Measurements from ENCODE around the gene UBFD1.
"Not testable (repeated sequence)": the region's sequence is repeated elsewhere in the genome, so short reads cannot be mapped to it uniquely, and the experiment has no call there.

UBFD1 gene

DNA sequence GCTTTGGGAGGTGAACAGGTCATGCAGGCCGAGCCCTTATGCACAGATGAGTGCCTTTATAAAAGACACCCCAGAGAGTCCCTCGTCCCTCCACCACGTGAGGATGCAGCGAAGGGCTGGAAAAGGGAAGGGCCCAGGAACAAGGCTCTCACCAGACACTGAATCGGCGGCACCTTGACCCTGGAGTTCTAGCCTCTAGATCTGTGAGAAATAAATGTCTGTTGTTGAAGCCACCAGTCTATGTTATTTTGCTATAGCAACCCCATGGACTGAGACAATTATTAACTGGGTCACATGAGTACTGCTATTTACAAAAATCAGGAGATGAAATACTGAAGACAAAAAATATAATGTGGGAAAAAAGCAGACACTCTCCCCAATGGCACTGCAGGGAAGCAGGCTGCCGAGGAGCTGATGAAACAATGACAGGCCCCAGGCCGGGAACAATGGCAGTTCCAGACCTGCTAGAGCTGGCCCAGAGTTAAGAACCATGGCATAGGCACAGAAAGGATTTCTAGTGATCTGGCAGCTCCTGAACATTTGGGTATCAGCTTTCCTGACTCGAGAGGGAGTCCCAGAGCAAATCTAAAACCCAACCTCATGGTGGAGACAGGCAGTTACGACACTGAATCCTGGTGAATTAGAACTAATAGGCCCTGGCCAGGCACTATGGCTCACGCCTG, 29.4 kb upstream of the UBFD1 start:
- DNase-seq = no peak

DNA sequence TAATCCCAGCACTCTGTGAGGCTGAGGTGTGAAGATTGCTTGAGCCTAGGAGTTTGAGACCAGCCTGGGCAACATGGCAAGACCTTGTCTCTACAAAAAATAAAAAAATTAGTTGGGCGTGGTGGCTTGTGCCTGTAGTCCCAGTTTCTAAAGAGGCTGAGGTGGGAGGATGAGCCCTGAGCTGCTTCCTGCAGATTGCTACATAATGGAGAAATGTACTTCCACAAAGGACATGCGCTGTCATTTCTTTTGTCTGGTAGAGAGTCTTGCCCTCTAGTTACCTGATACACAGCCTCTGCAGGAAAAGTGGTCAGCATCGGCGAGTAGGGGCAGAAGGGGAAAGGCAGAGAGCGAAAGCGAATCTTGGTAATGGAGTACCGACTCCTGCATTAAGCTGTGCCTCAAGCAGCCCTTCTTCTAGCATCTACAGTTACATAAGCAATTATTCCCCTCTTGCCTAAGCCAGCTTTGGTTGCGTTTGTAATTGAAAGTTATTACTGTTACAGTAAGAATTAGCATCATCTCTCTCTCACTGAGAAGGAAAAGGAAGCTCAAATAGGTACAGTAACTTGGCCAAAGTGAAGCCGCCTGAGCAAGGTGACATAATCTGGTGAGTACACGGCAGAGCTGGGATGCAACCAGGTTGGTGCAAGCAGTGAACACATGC, 28.8 kb upstream of the UBFD1 start:
- no peak for DNase-seq

DNA sequence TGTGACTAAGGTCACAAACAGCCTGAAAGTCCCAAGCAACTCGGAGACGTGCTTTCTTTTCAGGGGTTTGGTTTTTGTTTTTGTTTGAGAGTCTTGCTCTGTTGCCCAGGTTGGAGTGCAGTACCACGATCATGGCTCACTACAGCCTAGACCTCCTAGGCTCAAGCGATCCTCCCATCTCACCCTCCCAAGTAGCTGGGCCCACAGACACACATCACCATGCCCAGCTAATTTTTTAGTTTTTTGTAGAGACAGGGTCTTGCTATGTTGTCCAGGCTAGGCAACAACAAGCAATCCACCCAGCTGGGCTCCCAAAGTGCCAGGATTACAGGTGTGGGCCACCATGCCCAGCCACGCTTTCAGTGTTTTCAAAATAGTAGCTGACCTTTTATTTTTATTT, 27.5 kb upstream of the UBFD1 start:
- no peak for DNase-seq

DNA sequence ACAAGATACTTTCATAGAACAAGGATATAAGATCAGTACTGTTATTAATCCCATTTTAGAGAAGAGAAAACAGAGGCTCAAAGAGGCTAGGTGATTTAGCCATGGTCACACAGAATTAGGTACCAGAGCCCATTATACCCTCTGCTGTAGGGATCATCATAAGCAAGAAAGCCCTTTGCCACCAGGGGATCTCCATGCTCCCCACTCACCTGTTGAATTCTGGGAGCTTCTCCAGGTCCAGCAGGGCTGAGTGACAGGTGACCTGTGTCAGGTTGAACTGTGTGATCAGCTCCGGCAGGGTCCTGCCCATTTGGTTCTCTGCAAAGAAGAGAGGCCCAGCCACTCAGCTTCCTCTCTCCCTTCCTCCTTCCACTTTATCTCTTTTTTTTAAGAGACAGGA, 25.1 kb upstream of the UBFD1 start:
- no peak for DNase-seq

DNA sequence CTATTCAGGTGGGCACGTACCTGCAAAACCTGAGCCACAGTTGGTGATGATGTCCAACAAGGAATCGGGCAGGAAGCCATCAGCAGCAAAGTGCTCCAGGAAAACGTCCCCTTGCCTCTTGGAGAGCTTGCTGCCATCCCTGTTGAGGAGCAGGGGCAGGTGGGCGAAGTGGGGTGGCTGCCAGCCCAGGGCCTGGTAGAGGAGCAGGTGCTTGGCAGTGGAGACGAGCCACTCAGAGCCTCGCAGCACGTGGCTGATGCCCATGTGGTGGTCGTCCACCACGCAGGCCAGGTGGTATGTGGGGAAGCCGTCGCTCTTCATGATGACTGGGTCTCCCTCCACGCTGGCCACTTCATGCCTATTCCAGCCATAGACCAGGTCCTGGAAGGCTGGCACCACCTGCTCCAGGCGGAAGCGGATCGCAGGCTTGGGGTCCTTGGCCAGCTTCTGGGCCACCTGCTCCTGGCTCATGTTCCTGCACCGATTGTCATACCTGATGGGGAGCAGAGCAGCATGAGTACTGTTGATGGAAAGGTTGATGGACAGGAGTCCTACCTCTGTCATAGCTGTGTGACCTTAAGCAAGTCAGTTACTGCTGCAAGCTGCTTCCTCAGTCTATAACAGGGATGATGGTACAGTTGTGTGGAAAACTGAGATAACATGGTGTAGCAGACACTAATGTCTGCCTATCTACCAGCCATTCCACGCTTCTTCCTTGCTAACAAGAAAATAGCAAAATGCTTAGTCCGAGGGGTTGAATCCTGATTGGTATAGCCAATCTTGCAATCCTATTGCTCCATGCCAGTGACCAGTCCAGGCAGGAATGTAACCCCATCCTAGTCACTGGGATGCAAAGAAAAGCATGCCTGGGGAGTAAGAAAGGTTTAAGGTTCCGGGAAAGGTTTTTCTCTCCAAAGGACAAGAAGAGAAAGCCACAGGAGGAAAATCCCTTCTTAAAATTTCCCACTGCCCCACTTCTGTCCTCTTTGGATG, 22.4 kb upstream of the UBFD1 start:
- no peak for DNase-seq

DNA sequence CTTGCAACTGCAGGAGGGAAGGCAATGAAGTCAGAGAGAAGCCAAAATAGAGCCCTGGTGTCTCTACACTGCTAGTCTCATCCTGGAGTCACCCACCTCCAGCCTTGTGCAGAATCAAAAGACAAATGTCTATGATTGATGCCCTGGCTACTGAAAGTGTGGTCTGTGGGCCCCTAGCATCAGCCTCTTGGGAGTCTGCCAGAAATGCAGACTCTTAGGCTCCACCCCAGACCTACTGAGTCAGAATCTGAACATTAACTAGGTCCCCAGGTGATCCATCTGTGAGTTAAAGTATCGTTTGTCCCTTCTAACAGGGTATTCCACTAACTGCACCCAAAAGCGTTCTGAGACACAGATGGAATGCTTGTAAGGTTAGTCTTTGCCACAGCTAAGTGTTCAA, 21.6 kb upstream of the UBFD1 start:
- DNase-seq = no peak

DNA sequence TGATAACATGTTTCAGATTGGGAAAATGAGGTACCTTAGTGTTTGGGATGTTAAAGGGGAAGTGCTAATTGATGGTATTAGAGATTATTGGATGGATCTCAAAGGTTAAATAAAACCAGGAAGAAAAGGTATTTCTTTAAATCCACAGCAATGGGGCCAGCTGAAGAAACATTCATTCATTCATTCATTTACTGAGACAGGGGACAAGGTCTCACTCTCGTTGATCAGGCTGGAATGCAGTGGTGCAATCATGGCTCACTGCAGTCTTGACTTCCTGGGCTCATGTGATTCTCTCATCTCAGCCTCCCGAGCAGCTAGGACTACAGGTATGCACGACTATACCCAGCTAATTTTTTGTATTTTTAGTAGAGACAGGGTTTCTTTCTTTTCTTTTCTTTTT, 20.1 kb upstream of the UBFD1 start:
- DNase-seq = no peak

DNA sequence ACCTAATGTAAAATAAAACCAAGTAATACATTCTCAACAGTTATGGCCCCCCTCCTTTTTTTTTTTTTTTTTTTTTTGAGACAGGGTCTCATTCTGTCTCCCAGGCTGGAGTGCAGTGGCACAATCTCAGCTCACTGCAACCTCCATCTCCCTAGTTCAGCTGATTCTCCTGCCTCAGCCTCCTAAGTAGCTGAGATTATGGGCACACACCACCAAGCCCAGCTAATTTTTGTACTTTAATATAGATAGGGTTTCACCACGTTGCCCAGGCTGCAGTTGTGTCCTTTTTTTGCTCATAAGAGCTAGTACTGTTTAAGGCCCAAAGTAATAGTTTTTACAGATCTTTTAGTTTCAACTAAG, 18.6 kb upstream of the UBFD1 start:
- no peak for DNase-seq

DNA sequence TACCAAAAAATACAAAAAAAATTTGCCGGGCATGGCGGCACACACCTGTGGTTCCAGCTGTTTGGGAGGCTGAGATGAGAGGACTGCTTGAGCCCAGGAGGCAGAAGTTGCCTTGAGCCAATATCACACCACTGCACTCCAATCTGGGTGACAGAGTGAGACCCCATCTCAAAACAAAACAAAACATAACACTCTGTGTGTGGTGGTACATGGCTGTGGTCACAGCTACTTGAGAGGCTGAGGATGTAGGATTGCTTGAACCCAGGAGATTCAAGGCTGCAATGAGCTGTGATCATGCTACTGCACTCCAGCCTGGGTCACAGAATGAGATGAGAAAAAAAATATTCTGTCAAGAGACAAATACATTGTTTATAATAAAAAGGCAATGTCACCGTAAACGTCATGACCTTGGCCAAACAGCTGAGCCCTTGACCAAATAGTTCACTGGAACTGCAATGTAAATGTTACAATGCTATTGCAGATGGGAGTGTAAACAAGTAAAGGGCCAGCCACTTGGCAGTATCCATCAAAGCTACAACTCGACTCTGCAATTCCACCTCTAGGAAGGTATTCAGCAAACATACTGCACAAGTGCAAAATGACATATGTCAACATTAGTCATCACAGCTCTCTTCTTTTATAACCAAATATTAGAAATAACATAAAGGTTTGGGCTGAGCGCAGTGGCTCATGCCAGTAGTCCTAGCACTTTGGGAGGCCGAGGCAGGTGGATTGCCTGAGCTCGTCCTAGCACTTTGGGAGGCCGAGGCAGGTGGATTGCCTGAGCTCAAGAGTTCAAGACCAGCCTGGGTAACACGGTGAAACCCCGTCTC, 17.3 kb upstream of the UBFD1 start:
- DNase-seq = no peak

DNA sequence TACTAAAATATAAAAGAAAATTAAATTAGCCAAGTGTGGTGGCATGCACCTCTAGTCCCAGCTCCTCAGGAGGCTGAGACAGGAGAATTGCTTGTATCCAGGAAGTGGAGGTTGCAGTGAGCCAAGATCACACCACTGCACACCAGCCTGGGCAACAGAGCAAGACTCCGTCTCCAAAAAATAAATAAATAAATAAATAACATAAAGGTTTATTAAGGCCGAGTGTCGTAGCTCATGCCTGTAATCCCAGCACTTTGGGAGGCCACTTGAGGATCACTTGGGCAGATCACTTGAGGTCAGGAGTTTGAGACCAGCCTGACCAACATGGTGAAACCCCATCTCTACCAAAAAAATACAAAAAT, 16.7 kb upstream of the UBFD1 start:
- DNase-seq = not testable (repeated sequence)

DNA sequence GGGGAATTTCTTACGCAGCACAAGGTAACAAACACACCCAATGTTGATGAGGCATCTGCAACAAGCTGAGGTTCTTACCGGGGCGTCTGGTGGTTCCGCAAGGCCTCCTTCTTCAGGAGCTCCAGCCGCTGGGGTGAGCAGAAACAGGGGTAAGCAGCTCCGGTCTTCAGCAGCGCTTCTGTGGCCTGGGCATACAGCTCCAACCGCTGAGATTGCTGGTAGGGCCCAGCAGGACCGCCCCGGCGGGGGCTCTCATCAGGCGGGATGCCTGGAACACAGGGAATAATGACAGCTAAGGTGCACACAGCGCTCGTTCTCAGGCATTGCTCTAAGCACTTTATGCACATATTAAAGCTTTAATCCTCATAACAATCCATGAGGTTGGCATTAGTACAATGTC, 13.1 kb upstream of the UBFD1 start:
- no peak for DNase-seq

DNA sequence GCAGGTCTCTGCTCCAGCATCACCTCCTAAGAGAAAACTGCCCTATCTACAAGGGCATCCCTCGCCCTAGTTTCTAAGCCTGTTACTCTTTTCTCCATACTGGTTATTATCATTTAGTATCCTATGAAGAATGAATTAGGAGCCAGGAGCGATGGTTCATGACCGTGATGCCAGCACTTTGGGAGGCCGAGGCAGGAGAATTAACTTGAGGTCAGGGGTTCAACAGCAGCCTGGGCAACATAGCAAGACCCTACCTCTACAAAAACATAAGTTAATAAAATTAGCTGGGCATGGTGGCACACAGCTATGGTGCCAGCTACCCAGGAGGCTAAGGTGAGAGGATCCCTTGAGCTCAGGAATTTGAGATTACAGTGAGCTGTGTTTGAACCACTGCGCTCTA, 7.6 kb upstream of the UBFD1 start:
- DNase-seq = no peak

DNA sequence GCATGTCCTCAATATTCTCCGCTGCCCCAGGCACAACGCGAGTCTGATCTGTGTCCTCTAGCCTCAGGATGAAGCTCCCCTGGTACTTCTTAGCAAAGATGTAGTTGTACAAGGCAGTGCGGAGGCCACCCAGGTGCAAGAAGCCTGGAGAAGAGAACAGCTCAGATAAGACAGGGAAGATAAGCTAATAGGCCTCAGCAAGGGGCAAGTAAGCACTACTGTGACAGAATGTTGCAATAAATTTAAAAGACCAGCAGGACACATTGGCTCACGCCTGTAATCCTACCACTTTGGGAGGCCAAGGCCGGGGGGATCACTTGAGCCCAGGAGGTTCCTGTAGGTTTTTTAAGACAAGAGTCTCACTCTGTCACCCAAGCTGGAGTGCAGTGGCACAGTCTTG, 5.4 kb upstream of the UBFD1 start:
- no peak for DNase-seq

DNA sequence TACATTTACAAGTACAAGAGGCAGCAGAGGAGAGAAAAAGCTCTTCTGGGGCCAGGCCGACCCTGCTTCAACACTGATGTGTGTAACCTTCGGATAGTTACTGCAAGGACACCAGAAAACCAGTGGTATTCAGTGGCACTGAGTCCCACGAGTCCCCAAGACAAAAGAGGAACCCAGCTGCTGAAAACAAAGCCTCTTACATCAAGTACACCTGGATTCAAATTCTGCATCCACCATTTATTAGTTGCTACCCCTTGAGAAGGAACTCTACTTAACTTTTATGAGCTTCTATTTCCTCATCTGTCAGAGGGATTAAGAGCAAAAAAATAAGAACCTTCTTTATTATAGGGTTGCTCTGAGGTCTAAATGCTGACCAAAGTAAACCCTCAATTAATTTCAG, 3.0 kb upstream of the UBFD1 start:
- no peak for DNase-seq

DNA sequence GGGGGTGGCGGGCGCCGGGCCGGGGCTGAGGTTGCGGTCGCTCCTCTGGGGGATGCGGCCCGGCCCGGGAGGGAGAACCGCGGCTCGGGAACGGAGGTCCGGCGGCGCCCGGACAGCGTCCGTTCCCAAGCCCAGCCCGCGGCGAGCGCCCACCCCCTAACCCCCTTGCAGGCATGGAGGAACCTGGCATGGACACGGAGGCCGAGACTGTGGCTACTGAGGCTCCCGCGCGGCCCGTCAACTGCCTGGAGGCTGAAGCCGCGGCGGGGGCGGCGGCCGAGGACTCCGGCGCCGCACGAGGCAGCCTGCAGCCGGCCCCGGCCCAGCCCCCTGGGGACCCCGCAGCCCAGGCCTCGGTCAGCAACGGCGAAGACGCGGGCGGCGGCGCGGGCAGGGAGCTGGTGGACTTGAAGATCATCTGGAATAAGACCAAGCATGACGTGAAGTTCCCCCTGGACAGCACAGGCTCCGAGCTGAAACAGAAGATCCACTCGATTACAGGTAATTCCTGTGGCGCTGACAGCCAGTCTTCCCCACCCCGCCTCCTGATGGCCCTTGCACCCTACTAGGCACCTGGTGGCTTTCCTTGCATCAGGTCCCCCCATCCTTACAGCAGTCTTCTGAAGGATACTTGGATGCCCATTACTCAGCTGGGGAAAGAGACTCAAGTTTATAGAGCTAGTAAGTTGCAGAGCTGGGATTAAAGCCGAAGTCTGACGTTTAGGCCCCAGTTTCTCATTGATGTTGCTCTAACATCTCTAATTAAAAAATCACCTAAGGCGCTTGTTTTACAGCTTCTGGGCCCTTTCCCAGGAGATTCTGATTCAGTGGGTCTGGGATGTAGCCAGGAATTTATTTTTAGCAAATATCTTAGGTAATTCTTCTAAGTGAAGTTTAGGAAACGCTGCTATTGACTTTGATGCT, 514 bp downstream of the UBFD1 start:
- DNase-seq = no peak

DNA sequence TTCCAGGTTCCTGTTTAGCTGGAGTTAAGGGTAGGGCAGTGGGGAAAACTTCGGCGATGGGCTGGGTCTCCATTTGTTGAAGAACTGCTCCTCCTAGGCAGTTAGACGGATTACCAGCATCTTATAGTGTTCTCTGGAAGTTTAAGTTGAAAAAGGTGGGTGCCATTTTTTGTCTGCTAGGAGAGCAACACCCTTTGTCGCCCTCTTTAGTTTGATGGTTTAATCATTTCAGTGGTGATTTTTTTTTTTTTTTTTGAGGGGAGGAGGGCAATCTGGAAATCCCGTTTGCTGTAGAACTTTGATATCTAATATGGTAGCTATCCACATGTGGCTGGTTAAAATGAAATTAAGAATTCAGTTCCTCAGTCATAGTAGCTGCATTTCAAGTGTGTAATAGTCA, 4.1 kb downstream of the UBFD1 start:
- DNase-seq = no peak

DNA sequence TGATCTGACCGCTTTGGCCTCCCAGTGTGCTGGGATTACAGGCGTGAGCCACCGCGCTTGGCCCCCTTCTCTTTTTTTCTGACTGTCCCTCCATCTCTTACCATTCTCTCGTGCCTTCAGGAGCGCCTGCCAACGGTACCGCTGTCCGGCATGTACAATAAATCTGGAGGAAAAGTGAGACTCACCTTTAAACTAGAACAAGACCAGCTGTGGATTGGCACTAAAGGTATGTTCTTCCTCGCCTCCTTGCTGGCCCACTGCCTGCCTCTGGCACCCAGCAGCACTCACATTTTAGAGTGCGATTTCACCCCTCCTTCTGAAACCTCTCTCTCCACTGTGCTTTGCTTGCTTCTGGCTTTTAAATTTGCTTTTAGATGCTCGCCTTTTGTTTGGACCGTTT, 5.0 kb downstream of the UBFD1 start:
- DNase-seq = no peak

DNA sequence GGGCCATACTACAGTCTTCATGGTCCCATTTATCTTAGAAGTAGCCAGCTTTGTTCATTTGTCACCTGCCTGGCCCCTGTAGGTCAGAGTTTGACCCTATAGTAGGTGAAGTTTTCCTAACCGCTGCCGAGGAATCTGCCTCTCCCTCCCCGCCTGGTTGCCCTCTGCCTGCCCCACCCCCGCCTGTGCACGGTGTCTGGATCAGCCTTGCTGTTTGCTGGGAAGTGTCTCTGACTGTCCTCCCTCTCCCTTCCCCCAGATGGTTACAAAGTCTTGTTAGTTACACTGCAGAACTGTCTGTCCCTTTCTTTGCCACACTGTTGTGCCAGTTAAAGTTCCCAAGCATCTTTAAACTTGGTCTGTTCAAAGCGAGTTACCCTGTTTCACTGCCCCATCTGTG, 5.7 kb downstream of the UBFD1 start:
- DNase-seq = no peak

DNA sequence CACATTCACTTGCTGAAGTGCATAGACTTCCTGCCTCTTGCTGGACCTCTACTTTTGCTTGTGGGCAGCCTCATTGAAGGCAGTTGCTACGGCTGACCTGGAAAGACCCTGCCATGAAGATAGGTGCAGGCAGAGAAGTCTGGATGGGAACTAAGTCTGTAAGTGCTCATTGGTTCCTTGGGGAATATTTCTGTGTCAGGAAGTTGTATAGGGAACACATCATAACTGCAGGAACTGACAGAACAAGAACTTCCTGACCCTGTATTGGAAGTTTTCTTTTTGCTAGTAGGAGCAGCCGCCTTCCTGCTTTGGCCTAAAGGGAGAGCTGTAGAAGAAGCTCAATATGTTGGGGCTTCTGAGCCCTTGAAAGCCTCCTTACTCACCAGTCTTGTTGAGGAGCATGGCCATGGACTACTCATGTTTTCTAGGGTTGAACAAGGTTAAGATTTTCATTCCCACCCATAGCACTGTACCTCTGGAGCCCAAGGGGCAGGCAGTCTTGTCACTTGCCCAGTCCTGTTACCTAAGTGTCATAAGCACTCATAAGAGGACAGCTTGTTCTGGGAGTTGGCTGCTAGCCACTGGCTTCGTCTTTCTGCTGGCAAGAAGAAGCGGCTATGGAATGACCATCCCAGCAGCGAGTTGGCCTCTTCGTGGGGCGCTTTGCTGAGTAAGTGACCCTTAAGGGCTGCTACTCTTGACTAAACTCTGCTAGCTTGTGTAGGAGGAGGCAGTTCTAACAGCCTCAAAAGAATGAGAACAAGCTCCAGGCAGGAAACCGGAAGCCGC, 7.2 kb downstream of the UBFD1 start:
- DNase-seq = no peak

DNA sequence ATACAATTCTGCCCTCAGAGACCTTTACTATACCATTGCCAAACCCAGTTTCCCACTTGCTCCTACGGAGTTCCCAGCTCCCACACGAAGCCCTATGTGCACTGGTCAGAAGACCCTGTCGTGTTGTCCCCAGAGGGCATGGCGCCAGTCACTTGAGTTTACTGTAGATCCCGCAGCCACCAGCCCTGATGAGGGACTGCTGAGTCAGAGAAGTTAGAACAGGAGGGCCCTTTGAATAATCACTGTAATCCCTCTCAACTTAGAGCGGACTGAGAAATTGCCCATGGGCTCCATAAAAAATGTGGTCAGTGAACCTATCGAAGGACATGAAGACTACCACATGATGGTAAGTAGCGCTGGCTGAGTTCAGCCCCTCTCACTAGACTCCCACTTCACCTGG, 9.2 kb downstream of the UBFD1 start:
- no peak for DNase-seq

DNA sequence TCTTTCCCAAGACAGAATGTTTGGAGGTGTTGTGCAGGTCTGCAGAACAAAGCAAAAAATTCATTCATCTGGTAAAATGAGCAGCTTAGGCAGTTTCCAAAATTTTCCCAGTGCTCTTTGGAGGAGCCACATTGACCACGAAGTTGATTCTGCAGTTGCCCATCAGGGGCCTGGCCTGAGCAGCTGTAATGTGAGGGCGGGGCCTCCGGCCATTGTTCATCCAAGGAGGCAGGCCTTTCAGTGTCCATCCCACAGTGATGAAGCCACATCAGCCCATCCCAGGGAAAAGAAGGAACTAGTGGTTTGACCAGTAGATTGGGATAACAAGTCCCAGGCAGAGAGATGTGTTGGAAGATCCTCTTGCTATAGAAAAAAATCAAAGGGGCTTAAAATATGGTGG, 10.1 kb downstream of the UBFD1 start:
- DNase-seq = no peak
